HG02571 (cell line): Measurements from ENCODE around the gene CRYGS.
"Not testable (repeated sequence)": the region's sequence is repeated elsewhere in the genome, so short reads cannot be mapped to it uniquely, and the experiment has no call there.

Source experiments
- ATAC-seq: cut with Tn5 transposase; IDR thresholded peaks from one replicate; pipeline ENCODE4 v1.9.1; 2021; ENCODE audit warnings: mild to moderate bottlenecking, moderate library complexity; ENCODE audit not compliant: unreplicated experiment

Gene CRYGS

GRCh38 chr3:186544281-186544680 is at the start of gene CRYGS:
Gene CRYGS, minus strand, starts transcription at chr3:186544380. Its CDS starts 54 bp downstream, at chr3:186544326.
- ATAC-seq = no peak

GRCh38 chr3:186593862-186594261 is 49.7 kb upstream of the CRYGS start:
- no peak for ATAC-seq

GRCh38 chr3:186592682-186593081 is 48.5 kb upstream of the CRYGS start:
- no peak for ATAC-seq

GRCh38 chr3:186590580-186591295 is 46.6 kb upstream of the CRYGS start:
- no peak for ATAC-seq

- no peak for ATAC-seq
Observed at GRCh38 chr3:186589856-186590579, 45.8 kb upstream of the CRYGS start.

GRCh38 chr3:186589121-186589520 is 44.9 kb upstream of the CRYGS start:
- no peak for ATAC-seq

- ATAC-seq = no peak
Observed at GRCh38 chr3:186588632-186589031, 44.5 kb upstream of the CRYGS start.

- ATAC-seq = no peak
Observed at GRCh38 chr3:186587183-186587582, 43.0 kb upstream of the CRYGS start.

- ATAC-seq = not testable (repeated sequence)
Observed at GRCh38 chr3:186586245-186586644, 42.1 kb upstream of the CRYGS start.

- ATAC-seq = no peak
Observed at GRCh38 chr3:186583831-186584230, 39.7 kb upstream of the CRYGS start.

GRCh38 chr3:186582541-186582940 is 38.4 kb upstream of the CRYGS start:
- ATAC-seq = no peak

GRCh38 chr3:186580785-186581184 is 36.6 kb upstream of the CRYGS start:
- ATAC-seq = no peak

- no peak for ATAC-seq
Observed at GRCh38 chr3:186577521-186577920, 33.3 kb upstream of the CRYGS start.

- ATAC-seq = no peak
Observed at GRCh38 chr3:186571644-186572013, 27.4 kb upstream of the CRYGS start.

GRCh38 chr3:186570941-186571643 is 26.9 kb upstream of the CRYGS start:
- ATAC-seq = no peak

- ATAC-seq = peak; percentile 85
Observed at GRCh38 chr3:186570096-186570940, 26.1 kb upstream of the CRYGS start, which contains the start of gene DNAJB11. Gene DNAJB11, plus strand, starts transcription at chr3:186570720. Its CDS starts 178 bp downstream, at chr3:186570898.

- no peak for ATAC-seq
Observed at GRCh38 chr3:186569779-186570095, 25.6 kb upstream of the CRYGS start.

GRCh38 chr3:186569361-186569760 is 25.2 kb upstream of the CRYGS start:
- ATAC-seq = not testable (repeated sequence)

GRCh38 chr3:186567072-186567921 is 23.1 kb upstream of the CRYGS start, which contains the start of gene TBCCD1:
Gene TBCCD1, minus strand, starts transcription at chr3:186567339. Its CDS starts 3,010 bp downstream, at chr3:186564329.
- ATAC-seq = peak; percentile 39

- no peak for ATAC-seq
Observed at GRCh38 chr3:186566772-186567071, 22.5 kb upstream of the CRYGS start.
